Progenitor cell of endocrine pancreas (in vitro differentiated cells): ENCODE data around the gene SHMT1. TPM values are rescaled to one million over a fixed set of nuclear protein-coding genes. Genes with fewer than 3 reads are reported as not detected.
"Not testable (repeated sequence)": the region's sequence is repeated elsewhere in the genome, so short reads cannot be mapped to it uniquely, and the experiment has no call there.

Experiments used
- DNase-seq: peaks from one replicate; pipeline ENCODE4 v3.0.0; 2021; ENCODE audit warnings: low spot score; ENCODE audit not compliant: unreplicated experiment
- H3K27ac Mint-ChIP-seq: 2 replicates; pipeline ENCODE4 v1.8.0; 2021; ENCODE audit warnings: mild to moderate bottlenecking, moderate library complexity, mixed read lengths
- H3K27me3 Mint-ChIP-seq: 2 replicates; pipeline ENCODE4 v1.8.0; 2021; ENCODE audit warnings: mixed read lengths
- H3K36me3 Mint-ChIP-seq: 2 replicates; pipeline ENCODE4 v1.8.0; 2022; ENCODE audit warnings: mixed read lengths; ENCODE audit not compliant: insufficient read depth
- H3K4me1 Mint-ChIP-seq: 2 replicates; pipeline ENCODE4 v1.8.0; 2021; ENCODE audit warnings: low read depth, mixed read lengths
- H3K4me3 Mint-ChIP-seq: 2 replicates; pipeline ENCODE4 v1.8.0; 2021; ENCODE audit warnings: low read depth, mild to moderate bottlenecking, moderate library complexity, mixed read lengths
- H3K9me3 Mint-ChIP-seq: 2 replicates; pipeline ENCODE4 v1.8.0; 2021; ENCODE audit warnings: low read depth, mixed read lengths
- total RNA-seq: library from RNA; stranded (reverse); gene quantifications from 2 replicates; pipeline ENCODE4 v1.2.1, GENCODE V29; 2021
- TF ChIP-seq, protein P1 (sequence below): fragments of 200-600 bp; sonication (generic); IDR thresholded peaks from one replicate; pipeline ENCODE4 v1.5.0; 2021; ENCODE audit warnings: antibody characterized with exemption, mild to moderate bottlenecking; ENCODE audit not compliant: unreplicated experiment

The SHMT1 gene
- total RNA-seq, 1 donor from 2014 or later, result 36.1 TPM

DNA sequence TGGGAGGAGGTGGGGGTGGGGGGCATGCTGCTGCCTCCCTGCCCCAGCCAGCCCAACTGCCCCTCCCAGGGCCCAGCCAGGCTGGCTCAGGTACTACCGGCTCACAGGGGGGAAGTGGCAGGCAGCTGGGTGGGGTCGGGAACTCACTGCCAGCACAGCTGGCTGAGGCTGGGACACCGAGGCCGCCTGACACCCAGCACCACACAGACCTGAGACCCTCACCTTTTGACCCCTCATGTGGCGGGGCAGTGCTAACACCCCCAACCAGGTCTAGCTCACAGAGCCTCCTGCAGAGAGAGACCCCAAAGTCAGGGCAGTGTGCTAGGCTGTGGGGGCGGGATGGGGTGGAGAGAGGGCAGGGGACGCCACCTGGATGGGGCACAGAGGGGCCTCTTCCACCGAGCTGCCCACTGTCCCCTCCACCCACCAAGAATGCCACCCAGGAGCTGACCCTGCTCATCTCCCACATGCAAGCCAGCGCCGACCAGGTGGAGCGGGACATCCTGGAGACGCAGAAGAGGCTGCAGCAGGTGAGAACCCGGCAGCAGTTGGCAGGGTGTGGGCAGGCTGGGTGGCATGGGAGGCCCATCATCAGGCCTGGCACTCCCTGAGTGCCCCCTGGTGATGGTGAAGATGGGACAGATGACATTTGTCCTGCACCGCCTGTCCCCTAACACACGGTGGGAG is 17.3 kb upstream of the SHMT1 start:
- TF ChIP-seq, protein P1, sequence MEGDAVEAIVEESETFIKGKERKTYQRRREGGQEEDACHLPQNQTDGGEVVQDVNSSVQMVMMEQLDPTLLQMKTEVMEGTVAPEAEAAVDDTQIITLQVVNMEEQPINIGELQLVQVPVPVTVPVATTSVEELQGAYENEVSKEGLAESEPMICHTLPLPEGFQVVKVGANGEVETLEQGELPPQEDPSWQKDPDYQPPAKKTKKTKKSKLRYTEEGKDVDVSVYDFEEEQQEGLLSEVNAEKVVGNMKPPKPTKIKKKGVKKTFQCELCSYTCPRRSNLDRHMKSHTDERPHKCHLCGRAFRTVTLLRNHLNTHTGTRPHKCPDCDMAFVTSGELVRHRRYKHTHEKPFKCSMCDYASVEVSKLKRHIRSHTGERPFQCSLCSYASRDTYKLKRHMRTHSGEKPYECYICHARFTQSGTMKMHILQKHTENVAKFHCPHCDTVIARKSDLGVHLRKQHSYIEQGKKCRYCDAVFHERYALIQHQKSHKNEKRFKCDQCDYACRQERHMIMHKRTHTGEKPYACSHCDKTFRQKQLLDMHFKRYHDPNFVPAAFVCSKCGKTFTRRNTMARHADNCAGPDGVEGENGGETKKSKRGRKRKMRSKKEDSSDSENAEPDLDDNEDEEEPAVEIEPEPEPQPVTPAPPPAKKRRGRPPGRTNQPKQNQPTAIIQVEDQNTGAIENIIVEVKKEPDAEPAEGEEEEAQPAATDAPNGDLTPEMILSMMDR, result no peak
- H3K27me3 Mint-ChIP-seq, result peaks cover 11% of the 10 kb centered on the region
- H3K36me3 Mint-ChIP-seq, result no peaks in the 10 kb centered on the region
- H3K4me3 Mint-ChIP-seq, result no peak overlapping the region
- H3K27ac Mint-ChIP-seq, result no peak overlapping the region
- H3K9me3 Mint-ChIP-seq, result no peaks in the 10 kb centered on the region
- H3K4me1 Mint-ChIP-seq, result no peaks in the 10 kb centered on the region
- DNase-seq, result no peak

DNA sequence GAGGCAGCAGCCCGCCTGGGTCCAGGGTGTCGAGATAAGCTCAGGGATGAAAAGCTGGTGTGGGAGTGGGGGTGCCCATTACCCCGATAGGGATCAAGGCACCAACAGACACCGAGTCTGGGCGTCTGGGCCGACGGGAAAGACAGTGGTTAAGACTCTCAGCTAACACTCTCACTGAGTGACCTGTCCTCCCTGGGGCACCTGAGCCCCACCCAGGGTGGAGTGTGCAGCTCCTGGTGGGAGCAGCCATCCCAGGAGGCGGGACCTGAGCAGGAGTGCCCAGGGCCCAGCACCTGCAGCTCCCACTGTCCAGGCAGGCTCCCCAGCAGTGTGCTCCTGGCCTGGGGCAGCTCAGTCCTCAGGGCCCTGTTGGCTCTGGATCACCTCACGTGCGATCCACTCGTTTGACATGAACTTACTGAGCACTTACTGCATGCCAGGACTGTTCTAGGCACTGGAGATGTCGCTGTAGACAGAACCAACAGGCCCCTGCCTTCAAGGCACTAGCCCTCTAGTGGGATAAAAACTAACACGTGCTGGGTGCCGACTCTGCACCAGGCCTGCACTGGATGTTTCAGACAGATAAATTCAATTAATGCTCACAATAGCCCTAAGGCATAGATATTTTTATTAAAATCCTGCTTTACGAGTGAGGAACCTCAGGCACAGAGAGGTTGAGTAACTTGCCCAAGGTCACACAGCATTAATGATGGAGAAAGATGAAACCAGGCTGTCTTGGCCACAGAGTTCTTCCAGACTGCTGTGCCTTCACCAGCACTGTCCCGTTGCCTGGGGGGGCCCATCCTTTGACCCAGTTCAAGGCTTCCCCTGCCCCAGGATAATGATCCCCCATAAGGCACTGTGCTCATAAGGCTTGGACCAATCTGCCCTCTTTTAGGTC is 16.1 kb upstream of the SHMT1 start:
- peaks cover 3% of the 10 kb centered on the region for H3K9me3 Mint-ChIP-seq
- no peak overlapping the region for H3K27ac Mint-ChIP-seq
- H3K4me3 Mint-ChIP-seq, result no peak overlapping the region
- no peaks in the 10 kb centered on the region for H3K36me3 Mint-ChIP-seq
- H3K4me1 Mint-ChIP-seq, result no peaks in the 10 kb centered on the region
- DNase-seq, result no peak
- H3K27me3 Mint-ChIP-seq, result peaks cover 8% of the 10 kb centered on the region
- TF ChIP-seq, protein P1, result no peak

DNA sequence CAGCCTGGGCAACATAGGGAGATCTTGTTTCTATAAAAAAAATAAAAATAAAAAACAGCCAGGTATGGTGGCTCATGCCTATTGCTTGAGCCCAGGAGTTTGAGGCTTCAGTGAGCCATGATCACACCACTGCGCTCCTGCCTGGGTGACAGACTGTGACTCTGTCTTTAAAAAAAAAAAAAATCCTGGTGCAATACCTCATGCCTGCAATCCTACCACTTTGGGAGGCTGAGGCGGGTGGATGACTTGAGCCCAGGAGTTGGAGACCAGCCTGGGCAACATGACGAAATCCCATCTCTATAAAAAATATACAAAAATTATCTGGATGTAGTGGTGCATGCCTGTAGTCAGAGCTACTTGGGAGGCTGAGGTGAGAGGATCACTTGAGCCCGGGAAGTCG is 15.3 kb upstream of the SHMT1 start:
- not testable (repeated sequence) for H3K27ac Mint-ChIP-seq, DNase-seq, H3K9me3 Mint-ChIP-seq, H3K4me3 Mint-ChIP-seq, H3K36me3 Mint-ChIP-seq, H3K27me3 Mint-ChIP-seq, H3K4me1 Mint-ChIP-seq

DNA sequence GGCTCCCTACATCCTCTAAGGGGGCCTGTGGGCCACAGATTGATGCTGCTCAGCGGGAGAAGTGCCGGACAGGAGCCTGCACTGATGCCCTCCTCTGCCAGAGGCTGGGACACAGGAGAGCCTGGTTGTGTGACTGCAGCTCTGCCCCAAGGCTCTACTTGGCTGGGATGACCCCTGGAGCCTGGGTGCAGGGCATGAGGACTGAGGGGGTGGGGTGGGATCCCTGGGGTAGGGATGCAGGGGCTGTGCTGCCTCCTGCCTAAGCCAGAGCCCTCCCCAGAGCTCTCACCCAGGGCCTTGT is 14.8 kb upstream of the SHMT1 start:
- peaks cover 7% of the 10 kb centered on the region for H3K27me3 Mint-ChIP-seq
- H3K36me3 Mint-ChIP-seq, result no peaks in the 10 kb centered on the region
- H3K27ac Mint-ChIP-seq, result no peak overlapping the region
- TF ChIP-seq, protein P1, result no peak
- DNase-seq, result no peak
- H3K4me3 Mint-ChIP-seq, result no peak overlapping the region
- peaks cover 3% of the 10 kb centered on the region for H3K9me3 Mint-ChIP-seq
- H3K4me1 Mint-ChIP-seq, result no peaks in the 10 kb centered on the region

DNA sequence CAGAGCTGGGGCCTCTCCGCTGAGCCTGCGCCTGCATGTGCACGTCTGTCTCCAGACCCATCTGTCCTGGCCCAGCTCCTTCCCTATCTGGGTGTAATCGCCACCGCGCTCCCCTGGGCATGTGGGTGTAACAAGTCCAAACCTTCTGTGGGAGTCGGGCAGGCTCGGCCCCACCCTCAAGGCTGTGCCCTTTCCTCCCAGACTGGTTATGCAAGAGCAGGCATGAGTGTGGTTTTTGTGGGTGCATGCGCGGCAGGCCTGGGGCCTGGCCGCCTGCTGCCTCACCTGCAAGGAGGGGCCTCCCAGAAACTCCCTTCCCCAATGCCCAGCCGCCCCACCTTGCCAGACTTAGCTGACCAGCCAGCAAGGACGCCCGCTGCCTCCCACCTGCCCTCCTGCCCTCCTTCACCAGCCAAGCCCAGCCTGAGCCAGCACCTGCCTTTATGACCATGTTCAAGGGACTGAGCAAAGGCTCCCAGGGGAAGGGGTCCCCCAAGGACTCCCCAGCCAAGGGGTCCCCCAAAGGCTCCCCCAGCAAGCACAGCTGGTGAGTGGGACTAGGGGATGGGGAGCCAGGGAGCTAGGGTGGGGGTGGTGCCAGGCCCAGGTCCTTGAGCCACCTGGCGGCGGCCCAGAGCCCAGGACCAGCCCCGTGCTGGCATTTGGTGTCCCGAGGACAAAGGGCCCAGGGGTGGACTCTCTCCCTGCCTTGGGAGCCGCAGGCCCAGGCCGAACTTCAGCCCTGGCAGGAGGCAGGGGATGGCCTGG is 14.3 kb upstream of the SHMT1 start, which contains the start of gene EVPLL:
Gene EVPLL, plus strand, starts transcription at position 342 of the 768 bp plus-strand sequence. CDS start 3,160 bp downstream, outside the sequence.
- Mint-ChIP-seq H3K36me3 (no peaks in the 10 kb centered on the region), H3K4me3 (no peak within 1 kb of the TSS), H3K4me1 (no peaks in the 10 kb centered on the region), H3K27ac (no peak within 1 kb of the TSS), H3K27me3 (peaks cover 7% of the 10 kb centered on the region), H3K9me3 (peaks cover 3% of the 10 kb centered on the region)
- no peak for DNase-seq
- TF ChIP-seq, protein P1, result no peak
